ENCODE results near the gene MBL2. TPM values are rescaled to one million over a fixed set of nuclear protein-coding genes. Genes with fewer than 3 reads are reported as not detected.

Gene MBL2
- total and polyA plus RNA-seq, 10 of the 15 experiments (the other 5 are each of a cell fraction or from before 2014, with no cell fraction given), result not detected

DNA sequence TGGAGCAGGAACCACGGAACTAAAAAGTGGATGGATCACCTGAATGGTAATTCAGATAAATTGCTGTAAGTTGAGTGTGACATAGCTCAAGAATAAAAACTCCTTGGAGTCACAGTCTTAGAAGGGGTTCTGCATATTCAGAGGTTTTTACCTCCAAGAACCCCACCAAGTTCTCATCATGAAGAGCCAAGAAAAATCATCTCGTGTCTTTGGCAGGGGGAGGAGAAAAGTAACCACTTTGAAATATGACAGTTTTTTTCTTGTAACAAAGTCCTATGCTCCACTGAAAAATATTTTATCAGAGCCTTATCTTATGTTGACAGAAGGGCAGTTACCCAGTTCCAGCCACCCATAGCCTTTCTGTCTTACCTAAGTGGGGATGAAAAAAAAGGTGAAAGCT, 38.2 kb upstream of the MBL2 start:
- Histone ChIP-seq H4K20me1 (ENCODE audit: control insufficient read depth, insufficient read depth) (no peaks in the 10 kb centered on the region), H3K4me1 (ENCODE audit: control insufficient read depth, insufficient read depth, low read length) (no peaks in the 10 kb centered on the region), H3K9ac (ENCODE audit: control insufficient read depth, insufficient read depth, low read length) (no peak overlapping the region), H3K79me2 (ENCODE audit: control insufficient read depth, insufficient read depth, low read length) (no peaks in the 10 kb centered on the region), H3K27ac (ENCODE audit: control insufficient read depth, insufficient read depth) (no peak overlapping the region), H2AFZ (ENCODE audit: control insufficient read depth, low read depth, low read length) (no peak overlapping the region), H3K36me3 (ENCODE audit: control insufficient read depth in 2 of 2, insufficient read depth in 2 of 2, low read length in 1 of 2) (no peaks in the 10 kb centered on the region), H3K27me3 (replicated peaks in 1 of 2; ENCODE audit: control insufficient read depth in 2 of 2, insufficient read depth in 2 of 2, low read length in 1 of 2) (no peaks in the 10 kb centered on the region; a peak in 1 of 4 replicates), H3K4me2 (ENCODE audit: control insufficient read depth, insufficient read depth) (no peak overlapping the region), H3K4me3 (no peak overlapping the region), H3K9me3 (replicated peaks; ENCODE audit: control insufficient read depth, insufficient read depth, low read length) (no peaks in the 10 kb centered on the region)
- ChIA-PET RAD21 (ENCODE audit: unreplicated experiment) (interaction anchor here (1.2 kb wide), 1 partner anchor 10 kb away, joined by 4 read pairs; no protein-coding TSS in a partner anchor), POLR2A (no interaction called here), SMC1A (ENCODE audit: uncharacterized antibody, unreplicated experiment) (interaction anchor here (0.6 to 1.5 kb wide), 2 partner anchors 30 to 360 kb away, joined by 3 read pairs; no protein-coding TSS in a partner anchor), CTCF (no interaction called here)
- TF ChIP-seq FOXM1 (IDR thresholded peaks at IDR 0.05; ENCODE audit: low read depth, low read length) (no peak), ATF7 (IDR thresholded peaks at IDR 0.05; ENCODE audit: low read depth) (no peak), SIN3A (IDR thresholded peaks at IDR 0.05; ENCODE audit: low read depth, low read length) (no peak), RBBP5 (conservative IDR thresholded peaks at IDR 0.05) (no peak)
- TF ChIP-seq, protein P1, sequence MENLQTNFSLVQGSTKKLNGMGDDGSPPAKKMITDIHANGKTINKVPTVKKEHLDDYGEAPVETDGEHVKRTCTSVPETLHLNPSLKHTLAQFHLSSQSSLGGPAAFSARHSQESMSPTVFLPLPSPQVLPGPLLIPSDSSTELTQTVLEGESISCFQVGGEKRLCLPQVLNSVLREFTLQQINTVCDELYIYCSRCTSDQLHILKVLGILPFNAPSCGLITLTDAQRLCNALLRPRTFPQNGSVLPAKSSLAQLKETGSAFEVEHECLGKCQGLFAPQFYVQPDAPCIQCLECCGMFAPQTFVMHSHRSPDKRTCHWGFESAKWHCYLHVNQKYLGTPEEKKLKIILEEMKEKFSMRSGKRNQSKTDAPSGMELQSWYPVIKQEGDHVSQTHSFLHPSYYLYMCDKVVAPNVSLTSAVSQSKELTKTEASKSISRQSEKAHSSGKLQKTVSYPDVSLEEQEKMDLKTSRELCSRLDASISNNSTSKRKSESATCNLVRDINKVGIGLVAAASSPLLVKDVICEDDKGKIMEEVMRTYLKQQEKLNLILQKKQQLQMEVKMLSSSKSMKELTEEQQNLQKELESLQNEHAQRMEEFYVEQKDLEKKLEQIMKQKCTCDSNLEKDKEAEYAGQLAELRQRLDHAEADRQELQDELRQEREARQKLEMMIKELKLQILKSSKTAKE (IDR thresholded peaks at IDR 0.05; ENCODE audit: low read depth, poor library complexity, severe bottlenecking), result no peak
- DNase-seq (ENCODE audit: low read depth, low spot score), result no peak
- in situ Hi-C loops (cut with MboI) (no loop called here), intact Hi-C loops (cut with micrococcal nuclease; ENCODE audit: unreplicated experiment) (loop anchor here (10.0 kb wide), 1 partner anchor 1594 kb away; no protein-coding TSS in a partner anchor)
- FAIRE-seq, result no peak
- 0% methylated on average over 2 of the region's 2 CpGs for WGBS (ENCODE audit: insufficient coverage, insufficient replicate concordance, low lambda C conversion rate, missing lambda C conversion rate)
- ATAC-seq, result no peak
- BruUV-seq (replicated peaks), result no TSS peak

DNA sequence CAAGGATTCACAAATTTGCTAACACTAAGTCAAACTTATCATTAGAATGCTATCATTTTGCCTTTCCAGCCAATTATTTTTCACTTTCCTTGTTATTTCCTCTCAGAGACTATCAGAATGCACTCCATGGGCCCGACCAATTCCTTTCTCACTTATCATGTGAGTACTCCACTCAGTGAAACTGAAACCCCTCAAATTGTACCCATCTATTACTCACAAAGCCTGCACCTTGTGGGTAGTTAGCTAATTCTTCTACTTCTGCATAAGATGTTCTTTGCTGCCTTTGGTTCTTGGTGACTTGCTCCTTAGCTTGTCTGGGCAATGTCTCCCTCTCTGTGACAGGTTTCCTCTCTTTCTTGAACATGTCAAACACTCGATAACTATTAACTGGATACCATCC, 35.2 kb upstream of the MBL2 start:
- Histone ChIP-seq H3K9ac (ENCODE audit: control insufficient read depth, insufficient read depth, low read length) (no peak overlapping the region), H3K27ac (ENCODE audit: control insufficient read depth, insufficient read depth) (no peak overlapping the region), H4K20me1 (ENCODE audit: control insufficient read depth, insufficient read depth) (no peaks in the 10 kb centered on the region), H3K36me3 (ENCODE audit: control insufficient read depth in 2 of 2, insufficient read depth in 2 of 2, low read length in 1 of 2) (no peaks in the 10 kb centered on the region), H3K27me3 (replicated peaks in 1 of 2; ENCODE audit: control insufficient read depth in 2 of 2, insufficient read depth in 2 of 2, low read length in 1 of 2) (no peaks in the 10 kb centered on the region; a peak in 2 of 4 replicates), H3K4me1 (ENCODE audit: control insufficient read depth, insufficient read depth, low read length) (no peaks in the 10 kb centered on the region), H2AFZ (ENCODE audit: control insufficient read depth, low read depth, low read length) (no peak overlapping the region), H3K4me3 (no peak overlapping the region), H3K79me2 (ENCODE audit: control insufficient read depth, insufficient read depth, low read length) (no peaks in the 10 kb centered on the region), H3K9me3 (replicated peaks; ENCODE audit: control insufficient read depth, insufficient read depth, low read length) (no peaks in the 10 kb centered on the region), H3K4me2 (ENCODE audit: control insufficient read depth, insufficient read depth) (no peak overlapping the region)
- no peak for DNase-seq (ENCODE audit: low read depth, low spot score)
- no TSS peak for BruUV-seq (replicated peaks)
- ChIA-PET CTCF (interaction anchor here (1.2 to 1.9 kb wide), 2 partner anchors 10 to 11 kb away, joined by 4 to 8 read pairs; no protein-coding TSS in a partner anchor), SMC1A (ENCODE audit: uncharacterized antibody, unreplicated experiment) (interaction anchor here (0.9 kb wide), 1 partner anchor 10 kb away, joined by 3 read pairs; no protein-coding TSS in a partner anchor), POLR2A (no interaction called here), RAD21 (ENCODE audit: unreplicated experiment) (no interaction called here)
- in situ Hi-C loops (cut with MboI), result no loop called here
- ATAC-seq, result peak; percentile 41
- 0% methylated on average over 2 of the region's 2 CpGs for WGBS (ENCODE audit: insufficient coverage, insufficient replicate concordance, low lambda C conversion rate, missing lambda C conversion rate)
- intact Hi-C loops (cut with micrococcal nuclease; ENCODE audit: unreplicated experiment), result no loop called here
- TF ChIP-seq, protein P2, sequence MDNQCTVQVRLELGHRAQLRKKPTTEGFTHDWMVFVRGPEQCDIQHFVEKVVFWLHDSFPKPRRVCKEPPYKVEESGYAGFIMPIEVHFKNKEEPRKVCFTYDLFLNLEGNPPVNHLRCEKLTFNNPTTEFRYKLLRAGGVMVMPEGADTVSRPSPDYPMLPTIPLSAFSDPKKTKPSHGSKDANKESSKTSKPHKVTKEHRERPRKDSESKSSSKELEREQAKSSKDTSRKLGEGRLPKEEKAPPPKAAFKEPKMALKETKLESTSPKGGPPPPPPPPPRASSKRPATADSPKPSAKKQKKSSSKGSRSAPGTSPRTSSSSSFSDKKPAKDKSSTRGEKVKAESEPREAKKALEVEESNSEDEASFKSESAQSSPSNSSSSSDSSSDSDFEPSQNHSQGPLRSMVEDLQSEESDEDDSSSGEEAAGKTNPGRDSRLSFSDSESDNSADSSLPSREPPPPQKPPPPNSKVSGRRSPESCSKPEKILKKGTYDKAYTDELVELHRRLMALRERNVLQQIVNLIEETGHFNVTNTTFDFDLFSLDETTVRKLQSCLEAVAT (IDR thresholded peaks at IDR 0.05), result no peak
- FAIRE-seq, result no peak

Measured in GM12878 (cell line).